ENCODE measurements around the gene DGLUCY.
"Not testable (repeated sequence)": the region's sequence is repeated elsewhere in the genome, so short reads cannot be mapped to it uniquely, and the experiment has no call there.

DGLUCY gene

GRCh38 chr14:91113829-91114078, at the start of gene DGLUCY:
DGLUCY (plus strand) TSS chr14:91114073; CDS start chr14:91160295, 46,222 bp downstream.
- DNase-seq (ENCODE audit: low read depth in 2 of 2): peak in 1 of 2 donors; percentile 51

GRCh38 chr14:91065266-91065665, 48.6 kb upstream of the DGLUCY start:
- no peak for DNase-seq (ENCODE audit: low read depth in 2 of 2)

- no peak for DNase-seq (ENCODE audit: low read depth in 2 of 2)
Measured at GRCh38 chr14:91067186-91067585, 46.7 kb upstream of the DGLUCY start.

- DNase-seq (ENCODE audit: low read depth in 2 of 2): no peak
Measured at GRCh38 chr14:91068642-91069041, 45.2 kb upstream of the DGLUCY start.

- DNase-seq (ENCODE audit: low read depth in 2 of 2): no peak
Measured at GRCh38 chr14:91070572-91070971, 43.3 kb upstream of the DGLUCY start.

- no peak for DNase-seq (ENCODE audit: low read depth in 2 of 2)
Measured at GRCh38 chr14:91075553-91075952, 38.3 kb upstream of the DGLUCY start.

- peak; percentile 28 to 31 for DNase-seq (ENCODE audit: low read depth in 2 of 2)
Measured at GRCh38 chr14:91078095-91078737, 35.7 kb upstream of the DGLUCY start.

- DNase-seq (ENCODE audit: low read depth in 2 of 2): no peak
Measured at GRCh38 chr14:91080071-91080470, 33.8 kb upstream of the DGLUCY start.

GRCh38 chr14:91082282-91082681, 31.6 kb upstream of the DGLUCY start:
- no peak for DNase-seq (ENCODE audit: low read depth in 2 of 2)

- DNase-seq (ENCODE audit: low read depth in 2 of 2): no peak
Measured at GRCh38 chr14:91084516-91084915, 29.4 kb upstream of the DGLUCY start.

GRCh38 chr14:91087470-91087869, 26.4 kb upstream of the DGLUCY start:
- DNase-seq (ENCODE audit: low read depth in 2 of 2): not testable (repeated sequence)

GRCh38 chr14:91088585-91089235, 25.2 kb upstream of the DGLUCY start:
- no peak for DNase-seq (ENCODE audit: low read depth in 2 of 2)

GRCh38 chr14:91089958-91090535, 23.8 kb upstream of the DGLUCY start:
- DNase-seq (ENCODE audit: low read depth in 2 of 2): no peak

- no peak for DNase-seq (ENCODE audit: low read depth in 2 of 2)
Measured at GRCh38 chr14:91090743-91091142, 23.1 kb upstream of the DGLUCY start.

GRCh38 chr14:91092073-91092472, 21.8 kb upstream of the DGLUCY start:
- no peak for DNase-seq (ENCODE audit: low read depth in 2 of 2)

- DNase-seq (ENCODE audit: low read depth in 2 of 2): not testable (repeated sequence)
Measured at GRCh38 chr14:91093743-91094472, 20.0 kb upstream of the DGLUCY start.

GRCh38 chr14:91094772-91095171, 19.1 kb upstream of the DGLUCY start:
- DNase-seq (ENCODE audit: low read depth in 2 of 2): no peak

GRCh38 chr14:91095178-91095577, 18.7 kb upstream of the DGLUCY start:
- DNase-seq (ENCODE audit: low read depth in 2 of 2): no peak

GRCh38 chr14:91097657-91098056, 16.2 kb upstream of the DGLUCY start:
- not testable (repeated sequence) for DNase-seq (ENCODE audit: low read depth in 2 of 2)

- no peak for DNase-seq (ENCODE audit: low read depth in 2 of 2)
Measured at GRCh38 chr14:91098591-91098990, 15.3 kb upstream of the DGLUCY start.

- DNase-seq (ENCODE audit: low read depth in 2 of 2): no peak
Measured at GRCh38 chr14:91100102-91100501, 13.8 kb upstream of the DGLUCY start.

GRCh38 chr14:91103116-91103515, 10.8 kb upstream of the DGLUCY start:
- no peak for DNase-seq (ENCODE audit: low read depth in 2 of 2)
